HG02885 (cell line): ENCODE data around the gene COL27A1.
"Not testable (repeated sequence)": the region's sequence is repeated elsewhere in the genome, so short reads cannot be mapped to it uniquely, and the experiment has no call there.

Source experiments
- ATAC-seq: cut with Tn5 transposase; IDR thresholded peaks from one replicate; pipeline ENCODE4 v1.9.1; 2021; ENCODE audit warnings: mild to moderate bottlenecking; ENCODE audit not compliant: unreplicated experiment, poor library complexity

COL27A1 gene

DNA sequence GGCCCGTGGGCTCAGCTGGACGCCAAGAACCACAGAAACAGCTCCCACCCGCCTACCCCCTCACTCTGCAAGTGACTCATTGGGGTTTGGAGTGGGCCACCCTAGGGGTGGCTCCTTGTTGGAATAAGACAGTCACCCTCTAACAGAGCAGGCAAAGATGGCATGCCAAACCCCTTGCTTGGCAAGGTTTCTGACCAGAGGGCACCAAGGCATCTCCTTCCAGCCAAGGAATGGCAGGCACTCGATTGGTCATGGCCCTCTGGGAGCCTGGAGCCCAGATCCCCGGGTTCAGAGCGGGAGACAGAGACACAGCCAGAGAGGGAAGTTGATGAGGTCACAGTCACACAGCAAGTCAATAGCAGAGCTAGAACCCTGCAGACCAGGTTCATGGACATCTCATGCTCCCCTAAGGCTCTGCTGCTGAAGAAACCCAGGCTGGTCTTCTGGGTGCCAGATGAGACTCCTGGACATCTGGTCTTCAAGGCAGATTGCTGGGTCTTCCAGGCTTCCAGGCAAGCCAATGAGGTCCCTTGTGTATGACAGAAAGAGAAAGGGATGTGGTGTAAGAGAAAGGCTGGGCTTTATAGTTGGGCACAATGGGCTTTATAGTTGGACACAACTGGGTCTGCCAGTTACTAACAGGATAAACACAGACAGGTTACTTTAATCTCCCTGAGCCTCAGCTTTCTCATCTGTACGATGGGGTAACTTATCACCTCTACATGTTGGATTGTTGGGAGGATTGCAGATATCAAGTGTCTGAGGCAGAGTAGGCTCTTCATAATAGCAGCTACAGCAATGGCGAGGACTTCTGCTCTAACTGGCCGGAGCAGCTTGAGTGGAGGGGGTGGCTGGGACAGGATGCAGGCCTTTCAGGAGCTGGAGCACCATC is 33.0 kb upstream of the COL27A1 start:
- ATAC-seq: no peak

DNA sequence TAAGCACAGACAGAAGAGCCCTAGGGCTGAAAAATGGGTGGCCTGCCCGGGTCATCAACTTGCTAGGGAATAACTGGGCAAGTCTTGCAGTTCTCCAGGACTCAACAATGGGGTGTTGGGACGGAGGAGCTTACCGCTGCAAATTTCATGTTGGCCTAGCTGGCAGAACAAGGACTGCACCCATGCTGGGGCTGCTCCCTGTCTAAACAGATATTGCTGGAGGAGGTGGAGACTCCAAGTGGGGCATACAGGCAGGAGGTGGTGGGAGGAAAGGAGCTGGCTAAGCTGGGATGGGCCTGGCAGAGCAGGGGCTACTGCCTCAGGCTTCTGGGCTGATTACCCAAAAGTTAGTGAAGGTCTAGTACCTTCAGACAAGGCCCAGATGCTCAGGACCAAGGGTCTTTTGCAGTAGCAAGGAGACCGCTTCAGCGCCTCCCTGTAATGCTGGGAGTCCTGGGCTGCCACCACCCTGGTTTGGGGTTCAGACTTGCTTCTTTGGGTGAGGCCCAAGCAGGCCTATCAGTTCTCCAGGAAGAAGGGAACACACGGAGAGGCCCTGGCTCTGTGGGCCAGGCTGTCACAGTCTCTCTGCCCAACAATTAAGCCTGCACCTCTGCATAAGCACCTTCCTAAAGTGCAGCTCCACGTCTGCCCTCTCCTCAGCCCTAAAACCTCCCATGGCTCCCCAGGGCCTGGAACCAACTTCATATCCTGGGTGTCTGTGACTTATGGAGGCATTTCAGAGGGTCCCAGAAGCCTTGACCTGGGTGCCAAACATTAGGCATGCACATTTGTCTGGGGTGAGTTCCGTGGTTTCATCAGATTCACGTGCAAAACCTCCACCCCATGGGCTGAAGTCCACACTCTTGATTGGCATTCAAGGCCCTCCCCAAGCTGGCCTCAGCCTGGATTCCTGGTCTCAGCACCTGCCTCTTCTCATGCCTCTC is 32.0 kb upstream of the COL27A1 start:
- no peak for ATAC-seq

DNA sequence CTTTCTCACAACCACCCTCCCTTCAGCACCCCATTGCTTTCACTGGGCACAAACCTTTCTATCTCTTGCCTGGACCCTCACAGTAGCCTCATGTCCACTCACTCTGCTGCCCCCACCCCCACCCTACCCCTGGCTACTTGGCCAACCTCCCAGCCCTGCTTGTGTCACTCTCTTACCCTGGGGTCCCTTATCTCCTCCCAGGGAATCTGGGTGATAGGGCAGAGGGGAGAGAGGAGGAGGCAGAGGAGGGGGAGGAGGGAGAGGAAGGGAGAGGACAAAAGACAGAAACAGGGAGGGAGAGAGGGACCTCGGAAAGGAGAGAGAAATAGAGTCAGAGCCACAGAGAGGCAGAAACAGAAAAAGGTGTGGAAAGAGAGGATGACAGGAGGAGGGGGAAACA is 31.2 kb upstream of the COL27A1 start:
- no peak for ATAC-seq

DNA sequence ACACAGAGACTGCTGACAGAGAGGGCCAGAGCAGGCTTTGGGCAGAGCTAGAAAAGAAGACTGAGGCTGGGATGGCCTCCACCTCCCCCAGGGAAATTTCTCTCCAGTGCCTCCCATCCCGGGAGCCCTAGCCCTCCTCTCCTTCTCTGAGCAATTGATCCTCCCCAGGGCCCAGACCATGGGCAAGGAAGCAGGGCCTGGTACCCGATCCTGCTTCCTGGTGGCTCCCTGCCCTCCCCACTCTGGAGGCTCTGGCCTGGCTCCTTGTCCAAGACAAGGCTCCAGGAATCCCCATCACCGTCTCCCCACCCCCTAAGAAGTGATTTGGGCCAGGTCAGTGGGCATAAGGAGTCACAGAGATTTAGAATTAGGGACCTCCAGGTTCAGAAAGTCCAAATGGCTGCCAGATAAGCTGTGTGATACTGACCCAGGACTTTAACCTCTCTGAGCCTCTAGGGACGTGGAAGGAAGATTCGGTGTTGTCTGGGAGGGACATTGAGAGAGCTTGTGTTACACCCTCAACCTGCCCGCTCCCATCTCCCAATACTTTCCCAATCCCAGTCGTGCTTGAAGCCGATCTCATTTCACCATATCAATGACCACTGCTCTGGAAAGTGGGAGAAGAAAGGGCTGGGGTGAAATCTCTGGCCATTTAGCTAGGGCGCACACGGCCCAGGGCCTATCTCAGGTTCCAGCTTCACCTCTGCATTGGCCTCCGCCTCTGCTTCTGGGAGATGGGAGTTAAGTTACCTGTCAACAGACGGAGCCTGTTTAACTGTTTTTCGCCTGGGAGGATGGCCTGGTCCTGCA is 30.5 kb upstream of the COL27A1 start:
- ATAC-seq: no peak

DNA sequence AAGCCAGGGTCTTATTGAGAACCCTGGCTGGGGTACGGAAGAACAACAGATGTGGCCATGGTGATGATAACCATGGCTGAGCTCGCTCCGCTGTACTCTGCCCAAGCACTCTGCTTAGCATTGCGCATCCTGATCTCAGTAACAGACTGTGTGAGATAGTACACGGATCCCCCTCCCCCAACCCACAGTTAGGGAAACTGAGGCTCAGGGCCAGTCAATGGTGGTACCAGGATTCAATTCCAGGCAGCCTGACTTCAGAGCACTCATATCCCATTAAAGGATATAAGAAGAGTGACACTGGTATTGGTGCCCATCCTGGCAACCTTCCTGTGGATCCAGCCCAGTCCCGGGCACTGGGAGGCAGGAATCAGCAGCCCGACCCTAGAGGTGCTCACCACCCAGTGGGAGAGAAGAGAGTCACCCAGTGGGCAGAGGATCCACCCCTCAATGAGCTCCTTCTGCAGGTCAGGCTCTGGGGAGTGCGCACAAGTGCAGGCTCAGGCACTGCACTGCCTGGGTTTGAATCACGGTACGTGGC is 29.8 kb upstream of the COL27A1 start:
- no peak for ATAC-seq

DNA sequence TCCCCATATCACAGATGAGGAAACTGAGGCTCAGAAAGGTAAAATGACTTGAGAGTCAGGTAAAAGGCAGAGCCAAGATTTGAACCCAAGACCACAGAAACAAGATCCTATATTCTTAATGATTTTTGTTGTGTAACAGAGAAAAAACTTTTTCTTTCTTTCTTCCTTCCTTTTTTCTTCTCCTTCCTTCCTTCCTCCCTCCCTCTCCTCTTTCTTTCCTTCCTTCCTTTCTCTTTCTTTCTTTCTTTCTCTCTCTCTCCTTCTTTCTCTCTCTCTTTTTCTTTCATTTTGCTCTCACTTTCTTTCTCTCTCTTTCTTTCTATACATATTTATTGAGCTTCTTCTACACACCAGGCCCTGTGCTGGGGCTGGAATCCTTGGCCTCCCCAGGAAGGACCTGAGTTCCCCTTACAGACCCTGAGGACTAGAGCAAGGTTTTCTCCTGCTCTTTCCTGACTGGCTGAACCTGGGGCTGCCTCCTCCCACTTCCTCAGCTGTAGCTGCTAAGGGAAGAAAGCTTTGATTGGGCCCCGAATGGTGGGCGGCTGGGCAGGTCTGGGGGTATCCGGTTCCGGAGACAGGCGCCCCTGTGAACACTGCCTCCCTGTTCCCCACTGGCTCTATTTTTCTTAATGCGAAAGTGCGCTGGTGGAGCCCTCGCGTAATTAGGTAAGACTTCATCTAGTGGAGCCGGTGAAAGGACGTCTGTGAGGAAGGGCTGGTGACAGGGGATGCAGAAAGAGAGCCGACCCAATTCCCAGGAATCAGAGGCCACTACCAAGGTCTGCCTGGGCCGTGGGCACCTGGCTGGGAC is 28.9 kb upstream of the COL27A1 start:
- no peak for ATAC-seq

DNA sequence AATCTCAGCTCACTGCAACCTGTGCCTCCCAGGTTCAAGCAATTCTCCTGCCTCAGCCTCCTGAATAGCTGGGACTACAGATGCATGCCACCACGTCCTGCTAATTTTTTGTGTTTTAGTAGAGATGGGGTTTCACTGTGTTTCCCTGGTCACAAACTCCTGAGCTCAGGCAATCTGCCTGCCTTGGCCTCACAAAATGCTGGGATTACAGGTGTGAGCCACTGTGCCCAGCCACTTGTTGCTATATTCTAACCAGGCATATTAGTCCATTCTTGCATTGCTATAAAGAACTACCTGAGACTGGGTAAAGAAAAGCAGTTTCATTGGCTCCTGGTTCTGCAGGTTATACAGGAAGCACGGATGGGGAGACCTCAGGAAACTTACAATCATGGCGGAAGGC is 26.6 kb upstream of the COL27A1 start:
- ATAC-seq: not testable (repeated sequence)

DNA sequence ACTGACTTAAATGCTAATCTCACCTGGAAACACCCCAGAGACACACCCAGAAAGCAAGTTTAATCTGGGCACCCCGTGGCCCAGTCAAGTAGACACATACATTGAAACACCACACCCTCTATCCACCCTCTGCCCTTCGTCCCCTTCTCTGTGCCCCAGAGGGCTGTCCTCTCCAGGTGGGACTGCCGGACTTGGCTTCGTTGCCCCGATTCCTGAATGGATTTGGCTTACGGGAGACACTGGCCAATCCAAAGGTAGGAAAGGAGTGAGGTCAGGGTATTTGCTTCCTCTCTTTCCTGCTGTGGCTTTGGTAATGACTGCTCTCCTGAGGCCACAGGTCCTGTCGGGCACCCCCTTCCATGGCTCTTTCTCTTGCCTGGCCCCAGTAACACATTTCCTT is 25.2 kb upstream of the COL27A1 start:
- ATAC-seq: no peak

DNA sequence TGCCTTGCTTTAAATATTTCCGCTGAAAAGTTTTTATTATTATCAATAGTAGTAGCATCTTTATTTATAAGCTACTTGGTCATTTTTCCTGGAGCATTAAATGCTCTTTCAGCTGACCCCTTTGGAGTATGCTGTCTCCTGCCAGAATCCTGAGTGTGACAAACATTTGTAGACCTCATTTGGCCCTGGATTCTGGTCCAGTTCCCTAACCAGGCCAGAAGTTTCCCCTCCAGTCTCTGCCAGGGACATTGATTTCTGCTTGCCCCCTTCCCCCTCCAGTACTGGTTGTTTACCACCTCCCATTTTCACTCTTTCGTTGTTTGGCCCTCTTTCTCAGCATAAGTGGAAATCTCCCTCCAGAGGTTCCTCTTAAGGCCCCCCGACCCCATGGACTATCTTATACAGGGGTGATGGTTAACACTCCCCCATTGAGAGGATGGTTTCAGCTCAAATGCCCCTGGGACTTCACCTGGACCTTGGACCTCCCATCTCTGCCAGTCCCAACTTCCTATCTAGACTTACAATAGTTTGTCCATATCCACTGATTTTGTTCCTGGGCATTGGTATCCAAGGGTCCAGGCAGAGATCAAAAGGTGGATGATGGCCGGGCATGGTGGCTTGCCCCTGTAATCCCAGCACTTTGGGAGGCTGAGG is 24.6 kb upstream of the COL27A1 start:
- no peak for ATAC-seq

DNA sequence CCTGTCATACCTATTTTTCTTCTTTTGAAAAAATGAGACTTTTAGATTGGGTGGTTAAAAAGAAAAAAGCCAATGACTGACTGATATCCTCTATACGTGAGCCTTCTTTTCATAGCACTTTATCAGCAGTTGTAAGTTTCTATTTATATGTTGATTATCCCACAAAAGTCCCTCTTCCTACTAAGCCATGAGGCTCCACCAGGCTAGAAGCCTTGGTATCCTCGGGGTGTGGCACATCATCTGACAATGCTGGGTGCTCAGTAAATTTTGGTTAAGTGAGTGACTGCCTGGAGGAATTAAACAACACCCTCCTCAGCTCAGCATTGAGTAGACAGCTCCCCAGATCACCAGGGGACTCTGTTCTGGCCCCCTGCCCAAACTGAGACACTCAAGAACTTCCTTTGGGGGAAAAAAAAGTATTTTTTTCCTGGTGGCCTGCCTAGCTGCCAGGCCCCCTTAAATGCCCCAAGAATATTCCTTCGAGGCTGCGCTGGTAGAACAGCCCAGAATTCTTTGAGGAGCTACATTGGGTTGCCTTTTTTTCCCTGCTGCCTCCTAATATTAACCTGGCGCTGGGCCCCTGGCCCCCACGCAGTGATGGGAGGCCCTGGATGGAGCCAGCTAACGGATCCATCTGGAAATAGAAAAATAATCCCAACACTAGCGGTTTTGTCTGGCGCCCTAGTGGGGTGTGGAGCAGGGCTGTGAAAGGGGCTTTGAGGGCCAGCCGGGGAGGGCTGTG is 23.4 kb upstream of the COL27A1 start:
- no peak for ATAC-seq

DNA sequence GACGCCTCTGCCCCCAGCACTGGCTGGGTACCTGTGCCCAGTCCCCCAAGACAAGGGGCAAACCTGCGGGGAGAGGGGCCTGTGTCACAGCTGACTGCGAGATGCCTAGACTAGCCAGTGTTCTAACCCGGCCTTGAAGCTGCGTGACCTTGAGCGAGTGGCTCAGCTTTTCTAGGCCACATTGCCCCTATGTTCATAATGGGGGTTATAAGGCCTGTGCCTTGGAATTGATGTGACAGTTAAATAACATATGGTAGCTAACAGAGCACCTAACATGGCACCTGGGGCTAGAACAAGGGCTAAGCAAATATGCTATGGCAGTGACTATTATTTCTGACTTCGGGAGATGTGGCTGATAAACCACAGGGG is 22.8 kb upstream of the COL27A1 start:
- no peak for ATAC-seq

DNA sequence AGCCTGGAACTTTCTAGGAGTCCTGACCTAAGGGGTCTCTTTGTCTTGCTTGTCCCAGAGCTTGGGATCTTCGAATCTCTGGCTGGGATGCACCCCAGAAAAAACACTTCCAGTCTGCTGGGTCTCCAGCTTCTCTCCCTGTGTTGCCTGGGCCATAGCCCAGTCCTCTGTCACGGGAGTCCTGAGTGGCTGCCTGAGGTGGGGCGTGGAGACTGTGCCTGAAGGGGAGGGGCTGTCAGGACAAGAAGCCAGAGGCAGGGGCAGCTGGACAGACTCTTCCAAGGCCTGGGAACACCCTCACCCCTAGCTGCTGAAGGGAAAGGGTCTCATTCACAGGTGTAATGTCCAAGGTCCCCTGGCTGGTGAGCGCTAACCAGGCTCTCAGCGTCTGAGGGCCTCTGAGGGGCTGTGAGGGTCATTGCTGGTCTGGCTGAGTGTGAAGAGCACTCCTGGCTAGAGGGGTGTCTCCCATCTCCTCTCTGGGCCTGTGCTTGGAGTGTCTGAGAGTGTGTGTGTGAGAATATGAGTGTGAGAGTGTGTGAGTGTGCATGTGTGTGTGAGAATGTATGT is 20.4 kb upstream of the COL27A1 start:
- ATAC-seq: no peak

DNA sequence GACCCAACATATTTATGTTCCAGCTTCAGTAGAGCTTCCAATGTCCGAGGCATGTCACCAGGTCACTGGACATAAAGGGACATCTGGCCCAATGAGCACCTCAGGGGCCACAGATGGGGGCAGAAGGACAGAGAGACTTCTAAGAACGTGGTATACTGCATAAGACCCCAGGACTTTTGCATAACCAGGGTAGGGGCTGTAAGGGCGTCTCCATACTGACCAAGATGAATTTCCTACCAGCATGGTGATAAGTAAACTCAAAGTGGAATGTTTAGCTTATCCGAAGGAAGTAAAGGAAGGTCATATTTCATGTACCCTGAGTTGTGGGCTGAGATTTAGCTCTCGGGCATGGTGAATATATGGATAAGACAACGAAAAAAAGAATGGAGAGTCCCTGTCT is 17.5 kb upstream of the COL27A1 start:
- no peak for ATAC-seq

DNA sequence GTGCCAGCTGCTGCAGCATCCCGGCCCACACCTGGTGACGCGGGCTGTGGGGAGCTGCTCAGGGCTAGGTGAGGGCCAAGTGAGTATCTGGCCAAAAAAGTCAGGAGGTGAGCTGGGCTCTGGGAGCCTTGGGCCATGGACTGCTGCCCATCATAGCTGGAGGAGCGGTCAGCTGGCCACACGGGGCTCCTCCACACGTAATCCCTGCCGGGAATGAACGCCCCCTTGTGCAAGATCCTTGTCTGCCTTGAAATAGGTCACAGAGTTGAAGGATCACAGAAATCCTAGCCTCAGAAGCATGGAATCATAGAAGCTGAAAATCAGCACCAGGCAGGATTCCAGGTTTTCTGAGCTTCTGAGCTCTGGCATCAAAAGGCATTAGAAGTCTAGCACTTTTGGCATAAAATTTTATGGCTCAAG is 16.8 kb upstream of the COL27A1 start:
- ATAC-seq: no peak

DNA sequence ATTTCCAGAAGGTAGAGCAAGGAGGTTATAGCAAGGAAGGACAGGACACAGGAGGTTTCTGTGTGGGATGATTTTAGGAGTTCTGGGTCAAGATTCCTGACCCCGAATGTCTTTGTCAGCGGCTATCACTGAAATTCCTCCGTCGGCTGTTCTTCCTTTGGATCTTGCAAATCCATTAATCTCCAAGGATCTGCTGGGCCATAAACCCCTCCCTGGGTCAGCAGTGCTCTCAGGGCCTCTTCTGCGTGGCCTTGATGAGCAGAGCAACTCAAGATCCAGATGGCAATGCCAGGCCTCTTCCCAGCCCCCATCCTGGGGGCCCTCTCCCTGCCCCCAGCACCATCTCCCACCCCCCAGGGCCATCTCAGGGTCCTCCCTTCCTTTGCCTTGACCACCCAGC is 16.3 kb upstream of the COL27A1 start:
- no peak for ATAC-seq

DNA sequence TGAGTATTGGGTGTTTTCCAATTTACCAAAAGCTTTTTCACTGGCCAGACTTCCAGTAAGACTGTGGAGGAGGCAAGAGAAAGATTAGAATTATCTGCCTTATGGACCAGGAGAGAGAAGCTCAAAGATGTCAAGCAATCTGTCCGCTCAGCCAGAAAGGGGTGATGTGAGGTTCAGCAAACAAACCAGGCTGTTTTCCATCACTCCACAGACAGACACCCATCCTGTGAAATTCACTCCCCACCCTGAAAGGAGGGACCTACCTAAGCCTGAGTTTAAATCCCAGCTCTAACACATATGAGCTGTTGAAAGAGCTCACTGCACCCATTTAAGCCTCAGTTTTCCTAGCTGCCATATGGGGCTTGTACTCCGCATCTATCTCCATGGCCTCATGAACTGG is 14.9 kb upstream of the COL27A1 start:
- no peak for ATAC-seq

DNA sequence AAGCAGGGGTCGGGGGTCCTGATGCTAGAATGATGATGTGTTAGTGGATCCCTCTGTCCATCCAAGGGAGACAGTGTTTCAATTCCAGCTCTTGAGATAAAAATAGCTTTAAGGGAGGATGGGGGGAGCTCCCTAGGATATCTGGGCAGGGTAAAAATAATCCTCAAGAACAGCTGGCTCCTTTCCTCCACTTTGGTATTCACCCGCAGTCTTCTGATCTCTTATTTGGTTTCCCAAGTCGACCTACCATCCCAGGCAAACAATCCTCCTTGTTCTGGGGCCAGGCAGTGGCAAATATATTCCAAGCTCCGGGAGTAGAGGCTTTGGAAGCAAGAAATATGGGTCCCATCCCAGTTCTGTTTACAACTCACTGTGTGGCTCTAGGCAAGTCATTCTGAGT is 14.5 kb upstream of the COL27A1 start:
- no peak for ATAC-seq
